Spinal cord (tissue), 10 donors: ENCODE measurements around the gene FBXL4. TPM values are rescaled to one million over a fixed set of nuclear protein-coding genes. Genes with fewer than 3 reads are reported as not detected.

Source experiments
- DNase-seq, 6 donors: peaks; one replicate each; pipeline versions ENCODE4 v3.0.0 to v3.0.0-alpha.2; 2013 to 2015; ENCODE audit warnings: low spot score in 6 of 6, low read depth in 4 of 6
- H3K27ac ChIP-seq: one replicate; pipeline ENCODE4 v1.5.1; 2013; ENCODE audit warnings: low read depth, low read length, control low read depth
- H3K27me3 ChIP-seq: one replicate; pipeline ENCODE4 v1.6.1; 2013; ENCODE audit warnings: low read length; ENCODE audit not compliant: control insufficient read depth, insufficient read depth
- H3K36me3 ChIP-seq: one replicate; pipeline ENCODE4 v1.6.1; 2013; ENCODE audit warnings: low read length; ENCODE audit not compliant: control insufficient read depth, insufficient read depth
- H3K4me1 ChIP-seq: one replicate; pipeline ENCODE4 v1.6.1; 2013; ENCODE audit warnings: low read length; ENCODE audit not compliant: control insufficient read depth, insufficient read depth
- H3K4me3 ChIP-seq: one replicate; pipeline ENCODE4 v1.5.1; 2013; ENCODE audit warnings: low read depth, low read length, control low read depth
- H3K9me3 ChIP-seq: one replicate; pipeline ENCODE4 v1.6.1; 2013; ENCODE audit warnings: low read length; ENCODE audit not compliant: control insufficient read depth, insufficient read depth
- WGBS: methylation state at CpG from one replicate; pipeline ENCODE4 v1.1.5; 2013; ENCODE audit warnings: missing lambda C conversion rate; ENCODE audit not compliant: insufficient coverage; 5-methylcytosine and 5-hydroxymethylcytosine counted together
- polyA plus RNA-seq, 2 donors: library from polyadenylated mRNA; unstranded; fragments of 120-200 nt; gene quantifications; one replicate each; pipeline ENCODE4 v1.2.1, GENCODE V29; 2013; ENCODE audit not compliant: insufficient read length in 2 of 2
- total RNA-seq, 2 donors: library from RNA; depleted of rRNA in 1 of 2; stranded (reverse); fragments of 120-200 nt in 1 of 2; fragments of >200 nt in 1 of 2; gene quantifications; one replicate each; pipeline versions ENCODE4 v1.2.3 to v1.2.4, GENCODE V29; 2013 to 2014
- donor health status: healthy.

The FBXL4 gene
- total and polyA plus RNA-seq, 4 donors: 10.5 to 35.4 (median 17.1) TPM

GRCh38 chr6:98836962-98837944 is 110.5 kb downstream of the FBXL4 start:
- peak in 4 of 6 donors; percentile 11 to 69 (median 44) for DNase-seq
- peak overlapping the region; percentile 87 for H3K27ac ChIP-seq
- H3K4me1 ChIP-seq: peaks cover 28% of the 10 kb centered on the region
- no peaks in the 10 kb centered on the region for H3K9me3 ChIP-seq
- WGBS: 0% methylated on average over 2 of the region's 9 CpGs
- peaks cover 2% of the 10 kb centered on the region for H3K36me3 ChIP-seq
- H3K4me3 ChIP-seq: peak overlapping the region; percentile 75
- peaks cover 59% of the 10 kb centered on the region for H3K27me3 ChIP-seq

GRCh38 chr6:98836025-98836961 is 111.5 kb downstream of the FBXL4 start:
- H3K4me3 ChIP-seq: peak overlapping the region; percentile 75
- WGBS: 0% methylated on average over 3 of the region's 23 CpGs

GRCh38 chr6:98835149-98836024 is 112.4 kb downstream of the FBXL4 start:
- Histone ChIP-seq H3K4me3 (peak overlapping the region; percentile 75), H3K9me3 (no peaks in the 10 kb centered on the region), H3K36me3 (no peaks in the 10 kb centered on the region), H3K27me3 (peaks cover 65% of the 10 kb centered on the region), H3K27ac (peak overlapping the region; percentile 93), H3K4me1 (peaks cover 41% of the 10 kb centered on the region)
- 0% methylated on average over 69 of the region's 76 CpGs for WGBS
- peak in 4 of 6 donors; percentile 7 to 72 (median 38) for DNase-seq

More at GRCh38 chr6:98836025-98836961, 111.5 kb downstream of the FBXL4 start:
- Histone ChIP-seq H3K9me3 (no peaks in the 10 kb centered on the region), H3K4me1 (peaks cover 34% of the 10 kb centered on the region), H3K27ac (peak overlapping the region; percentile 87), H3K27me3 (peaks cover 62% of the 10 kb centered on the region), H3K36me3 (no peaks in the 10 kb centered on the region)
- peak in 5 of 6 donors; percentile 46 to 83 (median 59) for DNase-seq

GRCh38 chr6:98834060-98835031 is 113.4 kb downstream of the FBXL4 start, which contains the start of gene POU3F2:
POU3F2 (plus strand) TSS chr6:98834574; CDS start chr6:98834874, 300 bp downstream.
- peak within 1 kb of the TSS; percentile 75 for H3K4me3 ChIP-seq
- peaks cover 67% of the 10 kb centered on the region for H3K27me3 ChIP-seq
- DNase-seq: peak; percentile 77 to 99 (median 94)
- under 1% methylated on average over 81 of the region's 83 CpGs for WGBS
- no peaks in the 10 kb centered on the region for H3K9me3 ChIP-seq
- H3K27ac ChIP-seq: peak within 1 kb of the TSS; percentile 96
- peaks cover 41% of the 10 kb centered on the region for H3K4me1 ChIP-seq
- H3K36me3 ChIP-seq: no peaks in the 10 kb centered on the region

- WGBS: 0% methylated on average over 40 of the region's 42 CpGs
- Histone ChIP-seq H3K36me3 (no peaks in the 10 kb centered on the region), H3K4me3 (peak overlapping the region; percentile 75), H3K27me3 (peaks cover 72% of the 10 kb centered on the region), H3K4me1 (peaks cover 46% of the 10 kb centered on the region), H3K27ac (peak overlapping the region; percentile 96), H3K9me3 (no peaks in the 10 kb centered on the region)
- peak in 5 of 6 donors; percentile 50 to 91 (median 61) for DNase-seq
Observed at GRCh38 chr6:98833307-98834059, 114.3 kb downstream of the FBXL4 start.

GRCh38 chr6:98833057-98833306 is 114.8 kb downstream of the FBXL4 start:
- WGBS: 0% methylated on average over 26 of the region's 26 CpGs
- peaks cover 77% of the 10 kb centered on the region for H3K27me3 ChIP-seq

GRCh38 chr6:98832284-98833056 is 115.3 kb downstream of the FBXL4 start:
- H3K9me3 ChIP-seq: no peaks in the 10 kb centered on the region
- H3K4me3 ChIP-seq: peak overlapping the region; percentile 75
- H3K27me3 ChIP-seq: peaks cover 81% of the 10 kb centered on the region
- peaks cover 52% of the 10 kb centered on the region for H3K4me1 ChIP-seq
- under 1% methylated on average over 59 of the region's 59 CpGs for WGBS
- no peaks in the 10 kb centered on the region for H3K36me3 ChIP-seq
- H3K27ac ChIP-seq: peak overlapping the region; percentile 96
- peak in 5 of 6 donors; percentile 62 to 94 (median 70) for DNase-seq

More at GRCh38 chr6:98833057-98833306, 114.8 kb downstream of the FBXL4 start:
- no peaks in the 10 kb centered on the region for H3K36me3 ChIP-seq
- H3K4me1 ChIP-seq: peaks cover 47% of the 10 kb centered on the region
- H3K27ac ChIP-seq: peak overlapping the region; percentile 96
- DNase-seq: peak in 1 of 6 donors; percentile 58
- peak overlapping the region; percentile 75 for H3K4me3 ChIP-seq
- no peaks in the 10 kb centered on the region for H3K9me3 ChIP-seq
